GM13977 (cell line): ENCODE data around the gene UTP4.

ENCODE experiments used
- DNase-seq: peaks from one replicate; pipeline ENCODE4 v3.0.0; 2012; ENCODE audit warnings: low spot score
- CTCF ChIP-seq: IDR thresholded peaks from 2 replicates; pipeline ENCODE4 v1.5.1; 2012; ENCODE audit warnings: mild to moderate bottlenecking, control low read depth; ENCODE audit not compliant: insufficient read depth; ENCODE audit errors: extremely low read depth, missing control alignments
- in situ Hi-C: fragments of 300-500 bp; cut with MboI; formaldehyde crosslinking; loops from one replicate; pipeline ENCODE4 v1.12.0; 2022; ENCODE audit warnings: low sequenced_read_pairs, low pct_unique_long_range_greater_than_20kb, mixed read lengths, inconsistent platforms; ENCODE audit not compliant: unreplicated experiment

The UTP4 gene

GRCh38 chr16:69132424-69133252 is at the start of gene UTP4, which contains the start of gene CHTF8:
Gene UTP4, plus strand, starts transcription at chr16:69132649. Its CDS starts 811 bp downstream, at chr16:69133460.
Gene CHTF8, minus strand, starts transcription at chr16:69132588. Its CDS starts 11,130 bp downstream, at chr16:69121458.
- in situ Hi-C loops = loop anchor here (25.0 kb wide), 1 partner anchor 595 kb away; the partner anchor contains the start of gene ZFP90
- TF ChIP-seq CTCF = no peak
- DNase-seq = peak; percentile 94

- in situ Hi-C loops = no loop called here
- peak; percentile 27 for TF ChIP-seq CTCF
- DNase-seq = no peak
Observed at GRCh38 chr16:69083306-69083941, 49.0 kb upstream of the UTP4 start.

GRCh38 chr16:69084289-69084688 is 48.2 kb upstream of the UTP4 start:
- TF ChIP-seq CTCF = no peak
- DNase-seq = no peak
- in situ Hi-C loops = no loop called here

GRCh38 chr16:69085032-69085695 is 47.3 kb upstream of the UTP4 start:
- no peak for TF ChIP-seq CTCF
- no peak for DNase-seq
- in situ Hi-C loops = no loop called here

- no peak for DNase-seq
- in situ Hi-C loops = no loop called here
- no peak for TF ChIP-seq CTCF
Observed at GRCh38 chr16:69087161-69087581, 45.3 kb upstream of the UTP4 start.

GRCh38 chr16:69088684-69089083 is 43.8 kb upstream of the UTP4 start:
- no peak for TF ChIP-seq CTCF
- no peak for DNase-seq
- in situ Hi-C loops = no loop called here
